Stimulated activated CD4-positive, alpha-beta T cell treated with anti-CD3 and anti-CD28 coated beads, Interleukin-15, amount 100 ng/mL, for 48 hours (primary cell): Measurements from ENCODE around the gene CETN1.

ENCODE experiments used
- DNase-seq, 2 donors: peaks; one replicate each; pipeline ENCODE4 v3.0.0-alpha.2; 2020; ENCODE audit warnings: low read depth in 2 of 2

Gene CETN1

DNA sequence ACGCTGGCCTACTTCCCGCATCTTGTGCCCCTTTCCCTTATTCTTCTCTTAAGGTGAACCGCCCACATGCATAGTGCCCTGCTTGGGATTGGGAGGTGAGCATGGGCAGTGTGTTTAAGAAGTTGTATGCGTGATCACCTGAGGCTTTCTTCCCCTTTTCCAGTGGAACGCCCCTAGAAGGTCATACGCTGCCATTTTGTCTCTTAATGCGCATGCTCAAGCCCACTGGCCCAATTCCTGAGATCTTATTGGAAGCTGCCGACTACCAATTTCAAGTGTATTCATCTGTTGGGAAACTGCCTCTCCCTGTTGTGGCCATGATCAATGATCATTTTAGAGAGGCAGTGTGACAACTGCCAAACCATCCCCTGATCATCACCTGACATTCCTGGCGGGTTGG is 3.3 kb upstream of the CETN1 start:
- no peak for DNase-seq

- no peak for DNase-seq
These were observed 2.4 kb upstream of the CETN1 start for GRCh38 chr18:577643-578375.

DNA sequence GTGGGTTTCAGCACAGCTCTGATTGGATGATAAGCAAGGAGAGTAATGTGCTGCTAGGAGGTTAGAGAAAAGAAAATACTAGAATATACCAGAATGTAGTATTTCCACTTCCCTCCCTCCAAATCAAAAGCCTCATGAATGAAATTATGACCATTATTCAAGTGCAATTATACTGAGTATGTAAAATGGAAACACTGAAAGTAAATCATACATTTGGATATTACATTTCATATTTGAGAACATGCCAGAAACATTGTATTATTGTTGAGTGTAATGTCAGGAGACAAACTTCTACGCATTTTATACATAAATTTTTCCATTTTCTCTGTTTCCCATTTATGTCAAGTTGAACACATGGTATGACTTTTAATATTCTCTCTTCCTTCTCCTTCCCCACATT is 942 bp upstream of the CETN1 start:
- DNase-seq, result no peak

GRCh38 chr18:581096-581495 is 916 bp downstream of the CETN1 start:
- DNase-seq, result no peak

GRCh38 chr18:582465-582864 is 2.3 kb downstream of the CETN1 start:
- DNase-seq, result no peak

DNA sequence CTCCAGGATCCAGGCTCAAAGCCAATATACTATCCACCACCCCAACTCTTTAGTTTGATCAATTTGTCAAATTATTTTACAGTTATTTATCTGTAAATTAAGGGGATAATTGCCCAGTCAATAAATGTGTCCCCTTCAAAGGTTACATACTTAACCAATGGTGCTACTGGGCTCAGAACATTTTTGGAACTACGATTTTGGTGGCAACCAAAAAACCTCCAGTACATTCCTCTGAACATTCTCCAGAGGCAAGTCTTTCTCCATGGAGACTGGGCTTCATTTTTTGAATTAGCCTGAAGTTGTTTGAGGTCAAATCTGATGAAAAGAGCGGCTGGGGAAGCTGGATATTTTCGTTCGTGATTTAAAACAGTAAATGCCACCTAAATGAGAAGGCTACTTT is 14.9 kb downstream of the CETN1 start:
- DNase-seq, result no peak

- no peak for DNase-seq
These were observed 15.4 kb downstream of the CETN1 start for GRCh38 chr18:595571-595970.

GRCh38 chr18:596288-596881 is 16.2 kb downstream of the CETN1 start:
- peak in 1 of 2 donors; percentile 65 for DNase-seq

GRCh38 chr18:598124-598589 is 18.0 kb downstream of the CETN1 start:
- no peak for DNase-seq

DNA sequence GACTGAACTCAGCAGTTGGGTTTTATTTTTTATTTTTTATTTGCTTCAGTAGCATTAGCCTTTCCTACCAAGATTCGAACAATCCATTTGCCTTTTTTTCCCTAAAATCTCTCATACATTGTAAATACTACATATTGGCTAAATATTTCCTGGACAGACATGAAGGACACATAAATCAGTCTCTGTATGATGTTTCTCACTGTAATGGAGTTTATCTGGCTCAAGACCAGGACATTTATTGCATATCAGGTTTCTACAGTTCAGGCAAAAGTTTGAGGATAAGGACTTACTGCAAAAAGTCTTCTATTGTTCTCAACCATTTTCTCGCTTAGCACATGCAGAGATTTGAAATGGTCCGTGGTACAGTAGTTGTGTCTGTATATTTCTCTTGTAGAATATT is 19.9 kb downstream of the CETN1 start:
- no peak for DNase-seq

- DNase-seq, result no peak
These were observed 24.6 kb downstream of the CETN1 start for GRCh38 chr18:604771-605170.

- DNase-seq, result no peak
These were observed 27.8 kb downstream of the CETN1 start for GRCh38 chr18:607930-608329.

DNA sequence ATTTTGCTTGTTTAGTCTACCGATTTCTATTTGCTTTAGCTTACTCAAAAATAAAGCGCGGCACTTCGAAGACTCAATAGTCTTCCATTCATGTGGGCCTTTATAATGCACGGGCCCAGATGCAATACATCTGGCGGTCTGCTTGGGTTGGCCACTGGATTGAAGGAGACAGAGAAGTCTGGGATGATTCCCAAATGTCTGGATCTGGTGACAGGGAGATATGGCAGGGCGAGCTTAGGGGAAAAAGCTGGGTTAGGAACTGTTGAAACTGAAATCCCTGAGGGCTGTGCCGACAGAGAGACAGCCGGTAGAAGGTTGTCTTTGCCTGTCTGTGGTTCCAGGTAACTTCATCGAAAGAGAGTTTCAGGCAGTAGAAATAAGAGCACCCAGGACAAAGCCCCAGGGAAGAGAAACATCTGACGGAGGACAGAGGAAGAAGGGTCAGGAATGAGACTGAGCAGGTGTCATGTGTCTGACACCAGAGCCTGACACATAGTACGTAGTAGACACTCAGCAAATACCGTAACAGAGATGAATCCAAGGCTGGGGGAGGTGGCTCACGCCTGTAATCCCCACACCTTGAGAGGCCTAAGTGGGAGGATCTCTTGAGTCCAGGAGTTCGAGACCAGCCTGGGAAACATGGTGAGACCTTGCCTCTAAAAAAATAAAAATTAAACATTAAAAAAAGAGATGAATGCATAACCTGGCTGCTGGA is 30.2 kb downstream of the CETN1 start:
- DNase-seq, result no peak

- DNase-seq, result no peak
These were observed 32.0 kb downstream of the CETN1 start for GRCh38 chr18:612156-612555.

- no peak for DNase-seq
These were observed 34.0 kb downstream of the CETN1 start for GRCh38 chr18:614193-614592.

GRCh38 chr18:615092-615521 is 34.9 kb downstream of the CETN1 start:
- DNase-seq, result no peak

GRCh38 chr18:615773-616172 is 35.6 kb downstream of the CETN1 start:
- DNase-seq, result no peak

GRCh38 chr18:616380-616995 is 36.3 kb downstream of the CETN1 start:
- DNase-seq, result no peak

GRCh38 chr18:617970-618504 is 37.9 kb downstream of the CETN1 start:
- DNase-seq, result no peak

DNA sequence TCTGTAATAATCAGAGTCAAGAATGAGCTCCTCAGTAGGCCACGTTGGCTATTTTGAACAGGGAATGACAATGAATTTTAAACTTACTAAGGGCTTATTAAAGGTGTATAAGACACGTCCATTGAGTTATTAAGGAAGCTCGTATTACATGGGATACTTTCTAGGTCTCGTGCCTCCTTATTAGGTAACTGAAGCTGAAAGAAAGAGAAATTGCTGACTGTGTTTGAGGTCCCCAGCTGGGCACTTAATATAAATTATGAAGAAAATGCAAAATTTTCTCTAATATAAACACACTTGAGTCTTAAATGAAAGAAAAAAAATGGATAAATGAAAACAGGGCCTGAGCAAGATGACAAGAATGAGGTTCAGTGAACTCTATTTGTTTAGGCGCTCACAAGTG is 38.4 kb downstream of the CETN1 start:
- no peak for DNase-seq

DNA sequence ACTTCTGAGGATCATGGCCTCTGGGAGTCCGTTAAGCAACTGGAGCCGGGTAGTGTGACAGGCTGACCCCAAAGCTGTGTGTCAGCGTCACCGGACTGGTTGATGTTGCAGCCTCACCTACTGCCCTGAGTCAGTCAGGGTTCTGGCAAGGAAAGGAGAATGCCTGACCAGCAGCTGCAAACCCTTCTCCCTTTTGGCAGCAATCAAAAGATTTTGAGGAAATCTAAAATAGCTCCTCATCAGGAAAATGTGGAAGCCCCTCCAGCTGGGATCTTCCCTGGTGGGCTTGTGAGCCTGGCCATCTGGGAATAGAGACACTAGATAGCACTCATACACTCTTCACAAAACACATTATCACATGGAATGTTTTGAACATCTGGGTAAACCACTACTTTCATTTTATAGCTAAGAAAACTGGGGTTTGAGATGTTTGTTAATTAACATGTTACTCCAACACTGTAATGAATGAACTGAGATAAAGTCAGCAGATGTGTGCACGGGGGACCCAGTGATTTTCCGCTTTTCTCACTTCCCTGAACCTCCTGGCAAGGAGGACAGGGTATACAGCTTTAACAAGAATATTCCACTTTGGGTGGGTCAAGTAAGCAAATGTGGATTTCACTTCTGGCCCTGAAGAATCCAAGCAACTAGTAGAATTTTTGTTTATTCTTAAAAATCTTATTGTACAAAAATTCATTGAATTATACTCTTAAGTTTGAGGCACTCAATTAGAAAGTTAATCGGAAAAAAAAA is 41.3 kb downstream of the CETN1 start:
- no peak for DNase-seq

DNA sequence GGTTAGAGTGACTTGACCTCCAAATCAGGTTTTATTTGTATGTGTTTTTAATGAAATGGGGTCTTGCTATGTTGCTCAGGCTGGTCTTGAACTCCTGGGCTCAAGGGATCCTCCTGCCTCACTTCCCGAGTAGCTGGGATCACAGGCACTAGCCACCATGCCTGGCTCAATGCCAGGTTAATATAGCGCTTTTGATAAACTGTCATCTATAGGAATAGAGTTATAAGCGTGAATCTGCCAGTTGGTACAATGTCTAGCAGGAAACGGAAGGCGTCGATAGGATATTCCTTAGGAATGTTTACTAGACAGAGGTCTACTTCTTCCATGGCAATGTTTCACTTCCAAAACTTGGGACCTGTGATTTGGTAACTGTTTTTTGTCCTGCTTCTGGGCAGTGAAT is 42.1 kb downstream of the CETN1 start:
- no peak for DNase-seq
